Trophoblast cell (in vitro differentiated cells and primary cell): ENCODE measurements around the gene LRG1.

Source experiments
- DNase-seq, 2 donors: peaks; one replicate each; pipeline ENCODE4 v3.0.0-alpha.2; 2016
- H2AFZ ChIP-seq: 2 replicates; pipeline ENCODE4 v1.6.1; 2013; ENCODE audit warnings: low read length, moderate library complexity, mild to moderate bottlenecking; ENCODE audit not compliant: insufficient read depth, poor library complexity
- H2AK5ac ChIP-seq: 2 replicates; pipeline ENCODE4 v1.6.1; 2013; ENCODE audit warnings: mild to moderate bottlenecking, low read length
- H2BK120ac ChIP-seq: 2 replicates; pipeline ENCODE4 v1.6.1; 2013; ENCODE audit warnings: low read length, mild to moderate bottlenecking, moderate library complexity; ENCODE audit not compliant: insufficient read depth, poor library complexity
- H2BK12ac ChIP-seq: 2 replicates; pipeline ENCODE4 v1.6.1; 2013; ENCODE audit warnings: mild to moderate bottlenecking, low read length, moderate library complexity
- H2BK5ac ChIP-seq: 2 replicates; pipeline ENCODE4 v1.6.1; 2013; ENCODE audit warnings: low read length, low read depth, moderate library complexity, mild to moderate bottlenecking; ENCODE audit not compliant: poor library complexity
- H3K14ac ChIP-seq: 2 replicates; pipeline ENCODE4 v1.6.1; 2013; ENCODE audit warnings: mild to moderate bottlenecking, low read length
- H3K18ac ChIP-seq: 2 replicates; pipeline ENCODE4 v1.6.1; 2013; ENCODE audit warnings: mild to moderate bottlenecking, low read length
- H3K23ac ChIP-seq: 2 replicates; pipeline ENCODE4 v1.6.1; 2013; ENCODE audit warnings: low read length
- H3K27ac ChIP-seq: 2 replicates; pipeline ENCODE4 v1.5.1; 2013; ENCODE audit warnings: low read depth, mild to moderate bottlenecking, inconsistent platforms, low read length, moderate library complexity
- H3K27me3 ChIP-seq: 2 replicates; pipeline ENCODE4 v1.6.1; 2013; ENCODE audit warnings: inconsistent platforms, mild to moderate bottlenecking, low read length, moderate library complexity; ENCODE audit not compliant: insufficient read depth
- H3K36me3 ChIP-seq, 2 experiments: 1 replicate in 1 of 2; 2 replicates in 1 of 2; pipeline ENCODE4 v1.6.1; 2013; ENCODE audit warnings: low read length in 2 of 2, mild to moderate bottlenecking in 2 of 2, moderate library complexity in 1 of 2; ENCODE audit not compliant: insufficient read depth in 2 of 2, control insufficient read depth in 1 of 2
- H3K4ac ChIP-seq: 2 replicates; pipeline ENCODE4 v1.6.1; 2013; ENCODE audit warnings: low read depth, mild to moderate bottlenecking, low read length, moderate library complexity
- H3K4me1 ChIP-seq, 2 experiments: 1 replicate in 1 of 2; 2 replicates in 1 of 2; pipeline ENCODE4 v1.6.1; 2013; ENCODE audit warnings: low read length in 2 of 2, mild to moderate bottlenecking in 2 of 2, moderate library complexity in 1 of 2; ENCODE audit not compliant: insufficient read depth in 2 of 2, control insufficient read depth in 1 of 2
- H3K4me2 ChIP-seq: 2 replicates; pipeline ENCODE4 v1.6.1; 2013; ENCODE audit warnings: inconsistent platforms, mild to moderate bottlenecking, low read length, moderate library complexity
- H3K4me3 ChIP-seq: 2 replicates; pipeline ENCODE4 v1.5.1; 2013; ENCODE audit warnings: mild to moderate bottlenecking, low read depth, low read length, inconsistent platforms
- H3K79me1 ChIP-seq: one replicate; pipeline ENCODE4 v1.6.1; 2013; ENCODE audit warnings: low read length
- H3K79me2 ChIP-seq: 2 replicates; pipeline ENCODE4 v1.6.1; 2013; ENCODE audit warnings: low read length, mild to moderate bottlenecking; ENCODE audit not compliant: control insufficient read depth, insufficient read depth, poor library complexity
- H3K9ac ChIP-seq: 2 replicates; pipeline ENCODE4 v1.6.1; 2013; ENCODE audit warnings: mild to moderate bottlenecking, low read length
- H3K9me3 ChIP-seq: 2 replicates; pipeline ENCODE4 v1.6.1; 2013; ENCODE audit warnings: low read depth, mild to moderate bottlenecking, control low read depth, inconsistent platforms, low read length; ENCODE audit not compliant: insufficient read depth
- H4K12ac ChIP-seq: 2 replicates; pipeline ENCODE4 v1.6.1; 2013; ENCODE audit warnings: low read depth, mild to moderate bottlenecking, low read length, moderate library complexity
- H4K8ac ChIP-seq: 2 replicates; pipeline ENCODE4 v1.6.1; 2013; ENCODE audit warnings: low read depth, mild to moderate bottlenecking, low read length, moderate library complexity
- H4K91ac ChIP-seq: one replicate; pipeline ENCODE4 v1.6.1; 2013; ENCODE audit warnings: low read depth, mild to moderate bottlenecking, low read length, moderate library complexity
- WGBS: extraction: QIAGEN DNeasy Blood & Tissue Kit; methylation state at CpG from one replicate; pipeline ENCODE4 v1.1.7; 2013; ENCODE audit warnings: missing lambda C conversion rate; ENCODE audit not compliant: insufficient read length, insufficient coverage; ENCODE audit errors: extremely low coverage; 5-methylcytosine and 5-hydroxymethylcytosine counted together

The LRG1 gene

DNA sequence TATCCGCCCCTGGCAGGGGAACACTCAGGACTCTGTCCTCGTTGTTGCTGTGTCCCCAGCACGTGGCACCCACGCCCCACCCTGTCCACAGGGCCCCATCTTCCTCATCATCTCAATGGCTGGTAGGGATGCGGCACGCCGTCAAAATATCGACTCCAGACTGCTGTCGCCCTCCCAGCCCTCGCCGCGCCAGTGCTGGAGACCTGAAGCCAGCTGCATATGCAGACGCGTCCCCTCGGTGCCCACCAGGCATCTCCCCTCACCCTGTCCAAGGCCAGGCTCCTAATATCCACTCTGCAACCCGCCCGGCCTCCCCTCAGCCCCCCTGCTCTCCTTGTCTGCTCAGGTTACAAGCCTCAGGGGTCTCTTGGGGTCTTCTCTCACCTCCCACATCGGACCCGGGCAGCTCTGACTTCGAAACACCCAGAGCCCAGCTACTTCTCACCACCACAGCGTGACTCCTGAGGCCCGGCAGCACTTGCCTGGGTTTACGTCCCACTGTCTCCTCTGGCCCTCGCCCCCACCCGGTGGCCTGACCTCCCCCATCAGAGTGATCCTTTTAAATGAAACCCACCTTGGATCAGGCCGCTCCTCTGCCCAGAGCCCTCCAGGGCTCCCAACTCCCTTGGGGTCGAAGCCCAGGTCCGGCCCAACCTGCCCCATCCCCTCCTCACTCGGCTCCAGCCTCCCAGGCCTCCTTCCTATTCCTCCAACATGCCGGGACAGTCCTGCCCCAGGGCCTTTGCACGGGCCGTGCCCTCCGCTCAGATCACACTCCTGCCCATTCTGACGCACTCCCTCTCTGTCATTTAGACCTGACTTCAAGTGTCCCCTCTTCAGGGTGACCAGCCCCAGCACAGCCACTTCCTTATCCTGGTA is 34.0 kb downstream of the LRG1 start:
- no peak overlapping the region for H3K9ac ChIP-seq
- no peak for DNase-seq
- no CpG with 5 or more reads among the region's 34 CpGs for WGBS
- H3K9me3 ChIP-seq: peaks cover 4% of the 10 kb centered on the region
- no peak overlapping the region for H3K18ac ChIP-seq
- H4K91ac ChIP-seq: no peak overlapping the region
- H3K36me3 ChIP-seq: peaks cover 49 to 51% of the 10 kb centered on the region in 2 experiments
- H3K4me3 ChIP-seq: no peak overlapping the region
- no peak overlapping the region for H3K23ac ChIP-seq
- no peaks in the 10 kb centered on the region for H3K79me1 ChIP-seq
- no peak overlapping the region for H2BK120ac ChIP-seq
- H3K14ac ChIP-seq: no peak overlapping the region
- no peak overlapping the region for H2BK12ac ChIP-seq
- no peak overlapping the region for H2AK5ac ChIP-seq
- no peak overlapping the region for H3K4ac ChIP-seq
- no peaks in the 10 kb centered on the region for H3K27me3 ChIP-seq
- H2BK5ac ChIP-seq: no peak overlapping the region
- H3K4me2 ChIP-seq: no peak overlapping the region
- no peak overlapping the region for H4K8ac ChIP-seq
- no peak overlapping the region for H4K12ac ChIP-seq
- no peaks in the 10 kb centered on the region for H3K4me1 ChIP-seq
- H3K27ac ChIP-seq: no peak overlapping the region
- no peaks in the 10 kb centered on the region for H3K79me2 ChIP-seq
- no peak overlapping the region for H2AFZ ChIP-seq

DNA sequence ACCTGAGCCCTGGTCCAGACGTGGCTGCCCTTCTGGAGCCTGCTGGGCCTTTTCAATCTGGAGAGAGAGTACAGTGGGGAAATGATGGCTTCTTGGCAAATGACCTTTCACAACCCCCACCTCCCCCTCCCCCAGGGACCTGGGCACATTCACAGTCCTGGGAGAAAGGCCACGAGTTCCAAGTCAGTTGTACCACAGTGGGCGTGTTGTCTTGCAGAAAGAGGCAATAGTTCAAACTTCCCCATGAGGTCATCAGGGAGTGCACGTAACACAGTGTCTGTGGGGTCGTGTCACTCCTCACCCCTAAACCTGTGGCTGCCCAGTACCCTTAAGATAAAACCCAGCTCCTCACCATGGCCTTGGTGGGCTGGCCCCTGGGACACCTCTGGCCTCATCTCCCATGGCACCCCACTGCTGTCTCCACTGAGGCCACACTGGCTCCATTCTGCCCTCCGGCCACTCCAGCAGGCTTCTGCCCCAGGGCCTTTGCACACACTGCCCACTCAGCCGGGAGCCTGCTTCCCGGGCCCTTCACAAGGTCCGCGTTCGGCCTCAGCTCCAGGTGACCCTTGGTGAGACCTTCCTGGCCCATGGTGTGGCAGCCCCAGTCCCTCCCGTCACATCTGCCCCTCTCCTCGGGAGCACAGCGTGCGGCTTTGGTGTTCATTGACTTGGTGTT is 34.8 kb downstream of the LRG1 start:
- Histone ChIP-seq H3K4me1 (no peaks in the 10 kb centered on the region), H4K12ac (no peak overlapping the region), H2AK5ac (no peak overlapping the region), H3K27ac (no peak overlapping the region), H3K9ac (no peak overlapping the region), H2BK12ac (no peak overlapping the region), H4K8ac (no peak overlapping the region), H3K4me2 (no peak overlapping the region), H3K4ac (no peak overlapping the region), H3K18ac (no peak overlapping the region), H3K9me3 (peaks cover 3% of the 10 kb centered on the region), H3K4me3 (no peak overlapping the region), H3K14ac (no peak overlapping the region), H4K91ac (no peak overlapping the region), H3K36me3 (peaks cover 56% of the 10 kb centered on the region in 2 experiments), H3K23ac (no peak overlapping the region), H2BK120ac (no peak overlapping the region), H2BK5ac (no peak overlapping the region), H2AFZ (no peak overlapping the region), H3K27me3 (no peaks in the 10 kb centered on the region), H3K79me1 (no peaks in the 10 kb centered on the region), H3K79me2 (no peaks in the 10 kb centered on the region)
- WGBS: no CpG with 5 or more reads among the region's 15 CpGs
- DNase-seq: no peak

DNA sequence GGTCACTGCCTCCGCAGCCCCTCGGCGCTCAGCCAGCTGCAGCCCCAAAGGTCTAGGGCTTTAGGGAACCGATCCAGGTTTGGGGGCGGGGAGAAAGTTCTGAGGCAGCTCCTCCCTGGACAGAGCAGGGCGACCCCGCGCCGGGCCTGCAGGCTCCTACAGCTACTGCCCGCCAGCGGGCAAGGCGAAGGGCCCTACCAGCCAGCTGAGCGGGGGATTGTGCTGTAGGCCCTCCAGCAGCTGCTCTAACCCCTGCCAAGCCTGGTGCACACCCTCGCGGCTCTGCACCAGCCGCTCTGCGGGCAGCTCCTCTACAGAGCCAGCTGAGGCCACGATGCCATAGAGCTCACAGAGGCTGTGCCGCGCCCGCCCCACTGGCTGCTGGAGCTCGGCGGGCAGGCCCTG is 35.5 kb downstream of the LRG1 start:
- H3K9ac ChIP-seq: no peak overlapping the region
- H3K14ac ChIP-seq: no peak overlapping the region
- H3K27ac ChIP-seq: no peak overlapping the region
- no peaks in the 10 kb centered on the region for H3K79me1 ChIP-seq
- no peaks in the 10 kb centered on the region for H3K4me1 ChIP-seq
- peaks cover 62 to 63% of the 10 kb centered on the region in 2 experiments for H3K36me3 ChIP-seq
- H4K8ac ChIP-seq: no peak overlapping the region
- no peaks in the 10 kb centered on the region for H3K27me3 ChIP-seq
- no peak overlapping the region for H3K4me2 ChIP-seq
- H2BK120ac ChIP-seq: no peak overlapping the region
- H4K91ac ChIP-seq: no peak overlapping the region
- H2AK5ac ChIP-seq: no peak overlapping the region
- no peak overlapping the region for H2BK5ac ChIP-seq
- no peak for DNase-seq
- no peak overlapping the region for H3K4me3 ChIP-seq
- H4K12ac ChIP-seq: no peak overlapping the region
- no peak overlapping the region for H3K23ac ChIP-seq
- no peak overlapping the region for H2AFZ ChIP-seq
- WGBS: no CpG with 5 or more reads among the region's 23 CpGs
- peaks cover 3% of the 10 kb centered on the region for H3K9me3 ChIP-seq
- H2BK12ac ChIP-seq: no peak overlapping the region
- no peaks in the 10 kb centered on the region for H3K79me2 ChIP-seq
- H3K18ac ChIP-seq: no peak overlapping the region
- H3K4ac ChIP-seq: no peak overlapping the region

DNA sequence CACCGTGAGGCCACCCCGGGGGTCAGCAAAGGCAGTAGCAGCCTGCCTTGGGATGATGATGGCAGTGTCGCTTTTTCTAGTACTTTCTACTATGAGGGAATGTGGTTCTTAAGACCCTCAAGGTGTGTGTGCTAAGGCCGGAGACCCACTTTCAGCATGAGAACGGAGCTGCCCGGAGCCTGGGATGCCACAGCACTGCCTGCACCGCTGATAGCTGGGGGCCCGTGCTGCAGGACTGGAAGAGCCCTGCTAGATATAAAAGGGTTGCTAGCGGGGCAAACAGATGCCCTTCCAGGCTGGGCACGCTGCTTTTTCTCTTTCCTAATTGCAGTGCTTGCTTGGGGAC is 36.0 kb downstream of the LRG1 start:
- no peak overlapping the region for H3K27ac ChIP-seq
- H4K91ac ChIP-seq: no peak overlapping the region
- no peaks in the 10 kb centered on the region for H3K27me3 ChIP-seq
- no peak overlapping the region for H3K14ac ChIP-seq
- peaks cover 3% of the 10 kb centered on the region for H3K9me3 ChIP-seq
- H3K4me1 ChIP-seq: no peaks in the 10 kb centered on the region
- H3K4me2 ChIP-seq: no peak overlapping the region
- H2BK12ac ChIP-seq: no peak overlapping the region
- no CpG with 5 or more reads among the region's 10 CpGs for WGBS
- H3K79me2 ChIP-seq: no peaks in the 10 kb centered on the region
- peaks cover 65% of the 10 kb centered on the region in 2 experiments for H3K36me3 ChIP-seq
- H3K18ac ChIP-seq: no peak overlapping the region
- H3K9ac ChIP-seq: no peak overlapping the region
- H3K4me3 ChIP-seq: no peak overlapping the region
- no peak overlapping the region for H2BK120ac ChIP-seq
- DNase-seq: no peak
- no peak overlapping the region for H2AFZ ChIP-seq
- no peak overlapping the region for H3K4ac ChIP-seq
- no peaks in the 10 kb centered on the region for H3K79me1 ChIP-seq
- no peak overlapping the region for H2AK5ac ChIP-seq
- no peak overlapping the region for H2BK5ac ChIP-seq
- no peak overlapping the region for H4K12ac ChIP-seq
- no peak overlapping the region for H3K23ac ChIP-seq
- H4K8ac ChIP-seq: no peak overlapping the region
